Right atrium auricular region (tissue), 2 donors: ENCODE data around the gene CPA4. TPM values are rescaled to one million over a fixed set of nuclear protein-coding genes. Genes with fewer than 3 reads are reported as not detected.

Experiments
- DNase-seq: peaks from one replicate; pipeline ENCODE4 v3.0.0-alpha.2; 2019; ENCODE audit warnings: low spot score
- H3K27ac ChIP-seq, 2 donors: fragments of 200-600 bp; sonication (generic); 1 replicate in 1 of 2; 2 replicates in 1 of 2; pipeline ENCODE4 v1.5.1; 2016 to 2019
- H3K27me3 ChIP-seq, 2 donors: fragments of 200-600 bp; sonication (generic); one replicate each; pipeline versions ENCODE4 v1.5.1 to v1.6.0; 2017 to 2019
- H3K36me3 ChIP-seq: fragments of 200-600 bp; sonication (generic); one replicate; pipeline ENCODE4 v1.5.1; 2016
- H3K4me1 ChIP-seq, 2 donors: fragments of 200-600 bp; sonication (generic); one replicate each; pipeline versions ENCODE4 v1.5.1 to v1.6.0; 2017 to 2019
- H3K4me3 ChIP-seq, 2 donors: fragments of 200-600 bp; sonication (generic); 1 replicate in 1 of 2; 2 replicates in 1 of 2; pipeline ENCODE4 v1.5.1; 2017 to 2019; ENCODE audit warnings: mild to moderate bottlenecking in 1 of 2, moderate library complexity in 1 of 2
- H3K9me3 ChIP-seq, 2 donors: fragments of 200-600 bp; sonication (generic); one replicate each; pipeline ENCODE4 v1.5.1; 2019
- CTCF ChIP-seq, 2 donors: fragments of 200-600 bp; sonication (generic); IDR thresholded peaks; one replicate each; pipeline ENCODE4 v1.5.1; 2019; ENCODE audit warnings: antibody characterized with exemption in 2 of 2
- total RNA-seq, 2 donors: library from RNA; depleted of rRNA; stranded (reverse); fragments of >200 nt; gene quantifications; one replicate each; pipeline ENCODE4 v1.1.0, GENCODE V29; 2016

Gene CPA4
- total RNA-seq, 2 donors from 2014 or later = 2.0 to 6.0 TPM

GRCh38 chr7:130341882-130342281, 48.9 kb downstream of the CPA4 start:
- H3K27me3 ChIP-seq = no peaks in the 10 kb centered on the region
- no peak for TF ChIP-seq CTCF (IDR thresholded peaks at IDR 0.05)
- DNase-seq = no peak
- no peak overlapping the region for H3K27ac ChIP-seq
- no peak overlapping the region for H3K4me3 ChIP-seq
- no peaks in the 10 kb centered on the region for H3K36me3 ChIP-seq
- no peaks in the 10 kb centered on the region for H3K9me3 ChIP-seq
- no peaks in the 10 kb centered on the region for H3K4me1 ChIP-seq

- no peaks in the 10 kb centered on the region for H3K9me3 ChIP-seq
- no peaks in the 10 kb centered on the region for H3K36me3 ChIP-seq
- H3K4me3 ChIP-seq = no peak overlapping the region
- H3K4me1 ChIP-seq = no peaks in the 10 kb centered on the region
- no peak for DNase-seq
- H3K27me3 ChIP-seq = no peaks in the 10 kb centered on the region
- TF ChIP-seq CTCF (IDR thresholded peaks at IDR 0.05) = no peak
- H3K27ac ChIP-seq = no peak overlapping the region
Measured at GRCh38 chr7:130342701-130343380, 49.9 kb downstream of the CPA4 start.

- no peak for DNase-seq
- H3K4me3 ChIP-seq = no peak within 1 kb of the TSS
- H3K9me3 ChIP-seq = no peaks in the 10 kb centered on the region
- no peak for TF ChIP-seq CTCF (IDR thresholded peaks at IDR 0.05)
- H3K27ac ChIP-seq = no peak within 1 kb of the TSS
- no peaks in the 10 kb centered on the region for H3K36me3 ChIP-seq
- no peaks in the 10 kb centered on the region for H3K4me1 ChIP-seq
- H3K27me3 ChIP-seq = no peaks in the 10 kb centered on the region
Measured at GRCh38 chr7:130344271-130344866, 51.4 kb downstream of the CPA4 start, which contains the start of gene CPA5. TSS of gene CPA5 (plus strand) at chr7:130344816. CDS start at chr7:130346486, 1,670 bp downstream.

GRCh38 chr7:130345136-130345535, 52.2 kb downstream of the CPA4 start:
- Histone ChIP-seq H3K4me3 (no peak overlapping the region), H3K27ac (no peak overlapping the region), H3K27me3 (no peaks in the 10 kb centered on the region), H3K36me3 (no peaks in the 10 kb centered on the region), H3K4me1 (no peaks in the 10 kb centered on the region), H3K9me3 (no peaks in the 10 kb centered on the region)
- no peak for TF ChIP-seq CTCF (IDR thresholded peaks at IDR 0.05)
- no peak for DNase-seq

- Histone ChIP-seq H3K4me3 (no peak overlapping the region), H3K4me1 (peaks cover 0 to under 1% of the 10 kb centered on the region in 2 donors), H3K36me3 (no peaks in the 10 kb centered on the region), H3K27ac (no peak overlapping the region), H3K27me3 (no peaks in the 10 kb centered on the region), H3K9me3 (no peaks in the 10 kb centered on the region)
- no peak for TF ChIP-seq CTCF (IDR thresholded peaks at IDR 0.05)
- no peak for DNase-seq
Measured at GRCh38 chr7:130345725-130346124, 52.8 kb downstream of the CPA4 start.
